ENCODE measurements around the gene OR11H1.
"Not testable (repeated sequence)": the region's sequence is repeated elsewhere in the genome, so short reads cannot be mapped to it uniquely, and the experiment has no call there.

OR11H1 gene, protein sequence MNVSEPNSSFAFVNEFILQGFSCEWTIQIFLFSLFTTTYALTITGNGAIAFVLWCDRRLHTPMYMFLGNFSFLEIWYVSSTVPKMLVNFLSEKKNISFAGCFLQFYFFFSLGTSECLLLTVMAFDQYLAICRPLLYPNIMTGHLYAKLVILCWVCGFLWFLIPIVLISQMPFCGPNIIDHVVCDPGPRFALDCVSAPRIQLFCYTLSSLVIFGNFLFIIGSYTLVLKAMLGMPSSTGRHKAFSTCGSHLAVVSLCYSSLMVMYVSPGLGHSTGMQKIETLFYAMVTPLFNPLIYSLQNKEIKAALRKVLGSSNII

DNA sequence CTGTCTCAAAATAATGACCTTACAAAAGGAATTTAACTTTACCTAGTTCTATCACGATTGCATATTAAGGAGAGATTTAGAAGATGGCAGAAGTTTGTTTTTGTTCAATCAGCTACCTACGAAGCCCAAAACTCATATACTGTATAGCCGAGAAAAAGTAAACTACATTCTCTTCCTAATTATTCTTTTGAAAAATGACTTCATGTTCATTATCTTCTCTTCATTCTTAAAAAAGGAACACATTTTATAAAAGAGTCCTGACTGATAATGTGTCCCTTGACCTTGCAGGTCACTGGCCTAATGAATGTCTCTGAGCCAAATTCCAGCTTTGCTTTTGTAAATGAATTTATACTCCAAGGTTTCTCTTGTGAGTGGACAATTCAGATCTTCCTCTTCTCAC lies at the start of gene OR11H1:
Gene OR11H1 (plus strand): TSS at position 301 of the 400 bp plus-strand sequence. CDS start 0 bp downstream, at position 301.
- DNase-seq = not testable (repeated sequence)

DNA sequence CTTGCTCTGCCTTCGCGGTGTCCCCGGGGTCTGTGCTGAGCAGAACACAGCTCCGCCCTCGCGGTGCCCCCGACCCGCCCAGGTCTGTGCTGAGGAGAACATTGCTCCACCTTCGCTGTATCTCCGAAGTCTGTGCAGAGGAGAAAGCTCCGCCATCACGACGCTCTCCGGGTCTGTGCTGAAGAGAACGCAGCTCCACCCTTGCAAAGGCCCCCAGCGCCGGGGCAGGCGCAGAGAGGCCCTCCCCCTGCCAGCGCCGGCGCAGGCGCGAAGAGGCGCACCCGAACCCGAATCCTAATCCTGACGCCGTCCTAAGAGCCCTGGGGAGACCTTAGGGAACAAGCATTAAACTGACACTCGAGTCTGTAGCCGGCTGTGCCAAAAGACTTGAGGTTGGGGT lies 18.0 kb upstream of the OR11H1 start:
- DNase-seq = not testable (repeated sequence)

DNA sequence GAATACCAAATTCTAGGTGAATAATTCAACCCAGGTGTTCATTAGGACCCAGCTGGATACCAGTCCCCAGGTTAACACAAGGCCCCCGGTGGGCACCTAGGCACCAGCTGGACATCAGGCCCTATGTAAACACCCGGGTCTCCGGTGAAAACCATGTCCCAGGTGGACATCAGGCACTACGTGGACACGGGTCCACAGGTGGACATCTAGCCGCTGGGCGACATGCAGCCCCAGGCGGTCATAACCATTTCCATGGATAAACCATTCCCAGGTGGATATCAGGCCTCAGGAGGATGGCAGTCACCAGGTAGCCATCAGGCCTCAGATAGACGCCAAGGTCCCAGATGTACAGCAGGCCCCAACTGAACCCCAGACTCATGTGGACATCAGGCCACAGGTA lies 12.1 kb upstream of the OR11H1 start:
- DNase-seq = not testable (repeated sequence)

DNA sequence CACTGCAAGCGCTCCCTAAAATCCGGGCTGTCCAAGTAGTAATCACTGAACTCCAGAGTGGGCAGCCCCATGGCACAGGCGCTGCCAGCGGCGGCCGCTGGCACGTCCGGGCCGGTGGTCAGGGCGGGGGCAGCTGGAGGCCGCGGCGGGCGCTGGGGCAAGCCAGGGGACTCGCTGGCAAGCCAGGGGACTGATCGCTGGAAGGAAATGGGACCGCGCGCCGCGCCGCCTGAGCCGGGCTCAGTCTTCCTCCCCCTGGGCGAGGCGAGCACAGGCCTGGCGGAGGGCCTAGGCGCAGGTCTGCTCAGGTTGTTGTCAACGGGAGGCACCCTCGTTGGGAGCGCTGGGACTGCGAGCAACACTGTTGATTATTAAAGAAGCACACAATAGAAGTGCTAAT lies 25.8 kb downstream of the OR11H1 start:
- not testable (repeated sequence) for DNase-seq

DNA sequence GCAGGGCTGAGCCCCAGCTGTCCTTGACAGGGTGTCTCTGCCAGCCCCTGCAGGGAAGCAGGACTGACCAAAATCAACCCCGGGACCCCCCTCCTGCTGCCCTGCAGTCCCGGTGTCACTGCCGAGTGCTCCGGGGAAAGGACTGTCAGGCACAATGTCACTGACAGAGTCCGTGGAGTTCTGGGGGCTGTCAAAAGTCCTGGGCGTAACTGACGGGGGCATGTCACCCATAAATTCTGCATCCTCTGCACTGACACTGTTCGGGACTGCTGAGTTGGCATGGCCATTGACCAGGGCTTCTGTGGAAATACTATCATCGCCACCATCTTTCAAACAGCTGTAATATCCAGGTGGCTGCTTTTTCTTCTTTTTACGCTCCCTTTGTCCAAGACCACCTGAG lies 35.5 kb downstream of the OR11H1 start:
- DNase-seq = not testable (repeated sequence)

DNA sequence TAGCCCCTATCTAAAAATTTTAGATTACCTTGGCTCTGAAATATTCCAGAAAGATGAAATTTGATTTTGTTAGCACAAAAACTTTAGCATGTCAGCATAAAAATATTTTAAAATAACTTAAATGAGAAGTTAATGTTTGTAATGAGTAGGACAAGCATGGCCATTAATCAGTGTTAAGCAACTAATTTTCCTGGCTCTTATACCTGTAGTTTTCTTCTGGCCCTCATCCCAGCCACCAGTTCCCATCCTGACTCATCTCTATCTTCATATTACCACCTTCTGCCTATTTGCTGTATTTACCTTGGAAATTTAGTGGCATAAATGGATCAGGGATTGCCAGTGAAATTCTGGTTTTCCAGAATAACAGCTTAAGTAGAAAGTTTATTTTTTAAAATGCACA lies 37.1 kb downstream of the OR11H1 start:
- not testable (repeated sequence) for DNase-seq
